ENCODE data around the gene HOOK1.
"Not testable (repeated sequence)": the region's sequence is repeated elsewhere in the genome, so short reads cannot be mapped to it uniquely, and the experiment has no call there.

The HOOK1 gene

GRCh38 chr1:59885160-59885832 lies 70.5 kb downstream of the HOOK1 start:
- no peak for DNase-seq (ENCODE audit: low spot score)

- peak; percentile 16 for DNase-seq (ENCODE audit: low spot score)
Measured at GRCh38 chr1:59892841-59893811, 78.4 kb downstream of the HOOK1 start.

GRCh38 chr1:59897165-59897564 lies 82.4 kb downstream of the HOOK1 start:
- no peak for DNase-seq (ENCODE audit: low spot score)

GRCh38 chr1:59898927-59899326 lies 84.2 kb downstream of the HOOK1 start:
- DNase-seq (ENCODE audit: low spot score): no peak

GRCh38 chr1:59900640-59901039 lies 85.9 kb downstream of the HOOK1 start:
- peak; percentile 61 for DNase-seq (ENCODE audit: low spot score)

GRCh38 chr1:59901770-59902388 lies 87.1 kb downstream of the HOOK1 start:
- DNase-seq (ENCODE audit: low spot score): no peak

- DNase-seq (ENCODE audit: low spot score): peak; percentile 63
Measured at GRCh38 chr1:59903141-59903754, 88.5 kb downstream of the HOOK1 start.

GRCh38 chr1:59906931-59907330 lies 92.2 kb downstream of the HOOK1 start:
- DNase-seq (ENCODE audit: low spot score): no peak

- no peak for DNase-seq (ENCODE audit: low spot score)
Measured at GRCh38 chr1:59908084-59908483, 93.3 kb downstream of the HOOK1 start.

GRCh38 chr1:59908682-59909081 lies 93.9 kb downstream of the HOOK1 start:
- DNase-seq (ENCODE audit: low spot score): no peak

GRCh38 chr1:59914791-59915286 lies 100.1 kb downstream of the HOOK1 start:
- not testable (repeated sequence) for DNase-seq (ENCODE audit: low spot score)

- DNase-seq (ENCODE audit: low spot score): no peak
Measured at GRCh38 chr1:59915516-59915915, 100.8 kb downstream of the HOOK1 start.

- DNase-seq (ENCODE audit: low spot score): no peak
Measured at GRCh38 chr1:59917026-59917784, 102.5 kb downstream of the HOOK1 start.

- DNase-seq (ENCODE audit: low spot score): no peak
Measured at GRCh38 chr1:59917785-59918180, 103.0 kb downstream of the HOOK1 start.

GRCh38 chr1:59919746-59920145 lies 105.0 kb downstream of the HOOK1 start:
- DNase-seq (ENCODE audit: low spot score): no peak

GRCh38 chr1:59921258-59921899 lies 106.6 kb downstream of the HOOK1 start:
- not testable (repeated sequence) for DNase-seq (ENCODE audit: low spot score)

GRCh38 chr1:59924653-59925052 lies 109.9 kb downstream of the HOOK1 start:
- DNase-seq (ENCODE audit: low spot score): no peak
